ENCODE data around the gene RPL26. TPM values are rescaled to one million over a fixed set of nuclear protein-coding genes. Genes with fewer than 3 reads are reported as not detected.

RPL26 gene
- total RNA-seq, 4 donors from 2014 or later: 1,787 to 4,050 (median 3,181) TPM

GRCh38 chr17:8345951-8346665 is 36.9 kb downstream of the RPL26 start:
- H3K27me3 ChIP-seq: peaks cover 31% of the 10 kb centered on the region
- H3K36me3 ChIP-seq: no peaks in the 10 kb centered on the region
- H3K4me1 ChIP-seq: no peaks in the 10 kb centered on the region
- no peak overlapping the region for H3K4me3 ChIP-seq
- no peak overlapping the region for H3K27ac ChIP-seq
- TF ChIP-seq EP300 (IDR thresholded peaks at IDR 0.05) (no peak), POLR2A (IDR thresholded peaks at IDR 0.05) (no peak)
- 84 to 93% methylated on average over 2 to 5 of the region's 5 CpGs for WGBS, 2 donors (ENCODE audit: low coverage in 1 of 2)
- no peaks in the 10 kb centered on the region for H3K9me3 ChIP-seq
- no peak for ATAC-seq

GRCh38 chr17:8345052-8345690 is 37.8 kb downstream of the RPL26 start:
- Histone ChIP-seq H3K9me3 (no peaks in the 10 kb centered on the region), H3K36me3 (no peaks in the 10 kb centered on the region), H3K27me3 (peaks cover 31% of the 10 kb centered on the region), H3K4me3 (no peak overlapping the region), H3K4me1 (no peaks in the 10 kb centered on the region), H3K27ac (no peak overlapping the region)
- ATAC-seq: no peak
- 78 to 85% methylated on average over 2 to 4 of the region's 6 CpGs for WGBS, 2 donors (ENCODE audit: low coverage in 1 of 2)
- no peak for TF ChIP-seq CTCF (IDR thresholded peaks at IDR 0.05)
- no peak for TF ChIP-seq EP300 (IDR thresholded peaks at IDR 0.05)
- TF ChIP-seq POLR2A (IDR thresholded peaks at IDR 0.05): no peak
- no peak for TF ChIP-seq POLR2AphosphoS5 (IDR thresholded peaks at IDR 0.05)

DNA sequence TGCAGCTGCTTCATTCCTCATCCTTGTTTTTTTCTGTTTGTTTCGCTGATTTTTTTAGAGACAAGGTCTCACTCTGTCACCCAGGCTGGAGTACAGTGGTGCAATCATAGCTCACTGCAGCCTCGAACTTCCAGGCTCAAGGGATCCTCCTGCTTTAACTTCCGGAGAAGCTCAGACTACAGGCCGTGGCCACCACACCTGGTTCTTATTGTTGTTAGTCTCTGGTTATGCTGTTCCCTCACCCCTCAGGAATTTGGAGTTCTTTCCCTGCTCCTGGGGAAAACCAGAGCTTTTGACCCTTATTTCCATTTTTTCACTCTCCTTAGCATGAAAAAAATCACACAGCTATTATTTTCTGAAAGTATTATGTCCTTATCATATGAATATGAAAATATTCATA is 41.5 kb downstream of the RPL26 start:
- TF ChIP-seq POLR2A (IDR thresholded peaks at IDR 0.05) (no peak), POLR2AphosphoS5 (IDR thresholded peaks at IDR 0.05) (no peak), EP300 (IDR thresholded peaks at IDR 0.05) (no peak), CTCF (IDR thresholded peaks at IDR 0.05) (no peak)
- no peak for ATAC-seq
- Histone ChIP-seq H3K36me3 (no peaks in the 10 kb centered on the region), H3K27me3 (peaks cover 11% of the 10 kb centered on the region), H3K27ac (no peak overlapping the region), H3K9me3 (no peaks in the 10 kb centered on the region), H3K4me3 (no peak overlapping the region), H3K4me1 (no peaks in the 10 kb centered on the region)
- WGBS, 2 donors (ENCODE audit: low coverage in 1 of 2): 53% methylated on average over 4 of the region's 4 CpGs; no CpG with 5 or more reads in 1 of the 2 donors

DNA sequence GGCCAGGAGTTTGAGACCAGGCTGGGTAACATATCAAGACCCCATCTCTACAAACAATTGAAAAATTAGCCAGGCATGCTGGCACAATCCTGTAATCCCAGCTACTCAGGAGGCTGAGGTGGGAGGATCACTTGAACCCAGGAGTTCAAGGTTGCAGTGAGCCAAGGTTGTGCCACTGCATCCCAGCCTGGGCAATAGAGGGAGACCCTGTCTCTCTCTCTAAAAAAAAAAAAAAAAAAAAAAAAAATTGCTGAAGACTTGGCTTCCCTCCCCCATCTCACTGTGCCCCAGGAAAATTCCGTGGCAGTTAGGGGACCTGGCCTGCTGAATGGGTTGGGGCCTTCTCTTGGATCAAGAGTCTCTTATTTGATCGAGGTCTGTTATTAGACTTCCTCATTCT is 43.5 kb downstream of the RPL26 start, which contains the start of gene ODF4:
Gene ODF4 (plus strand): TSS at position 301 of the 400 bp plus-strand sequence. CDS start 212 bp downstream, outside the sequence.
- WGBS, 2 donors (ENCODE audit: low coverage in 1 of 2): 76 to 100% methylated on average over 1 to 2 of the region's 2 CpGs
- Histone ChIP-seq H3K36me3 (no peaks in the 10 kb centered on the region), H3K9me3 (no peaks in the 10 kb centered on the region), H3K27me3 (no peaks in the 10 kb centered on the region), H3K4me3 (no peak within 1 kb of the TSS), H3K4me1 (no peaks in the 10 kb centered on the region), H3K27ac (no peak within 1 kb of the TSS)
- TF ChIP-seq POLR2A (IDR thresholded peaks at IDR 0.05) (no peak), CTCF (IDR thresholded peaks at IDR 0.05) (no peak), POLR2AphosphoS5 (IDR thresholded peaks at IDR 0.05) (no peak), EP300 (IDR thresholded peaks at IDR 0.05) (no peak)
- ATAC-seq: no peak

DNA sequence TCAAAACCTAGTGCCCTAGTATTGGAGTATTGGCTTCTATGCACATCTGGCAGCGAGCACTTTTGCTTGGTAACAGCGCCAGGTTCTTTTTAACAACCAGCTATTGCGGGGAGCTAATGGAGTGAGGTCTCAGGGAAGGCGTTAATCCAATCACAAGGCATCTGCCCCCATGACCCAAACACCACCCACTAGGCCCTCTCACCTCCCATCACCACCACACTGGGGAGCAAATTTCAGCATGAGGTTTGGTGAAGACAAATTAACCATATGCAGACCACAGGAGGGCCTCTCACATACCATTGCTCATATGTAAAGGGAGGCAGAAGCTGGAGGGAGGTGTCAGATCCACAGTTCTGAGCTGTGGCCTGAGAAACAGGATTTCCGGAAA is 44.2 kb downstream of the RPL26 start:
- no peaks in the 10 kb centered on the region for H3K36me3 ChIP-seq
- no peak overlapping the region for H3K4me3 ChIP-seq
- no peak for ATAC-seq
- H3K4me1 ChIP-seq: no peaks in the 10 kb centered on the region
- 43 to 80% methylated on average over 3 to 4 of the region's 5 CpGs for WGBS, 2 donors (ENCODE audit: low coverage in 1 of 2)
- no peaks in the 10 kb centered on the region for H3K9me3 ChIP-seq
- no peaks in the 10 kb centered on the region for H3K27me3 ChIP-seq
- no peak overlapping the region for H3K27ac ChIP-seq
- TF ChIP-seq POLR2A (IDR thresholded peaks at IDR 0.05): no peak
- TF ChIP-seq CTCF (IDR thresholded peaks at IDR 0.05): no peak
- TF ChIP-seq EP300 (IDR thresholded peaks at IDR 0.05): no peak
- no peak for TF ChIP-seq POLR2AphosphoS5 (IDR thresholded peaks at IDR 0.05)
